Neural progenitor cell (in vitro differentiated cells): ENCODE measurements around the gene VPS16. TPM values are rescaled to one million over a fixed set of nuclear protein-coding genes. Genes with fewer than 3 reads are reported as not detected.

ENCODE experiments used
- DNase-seq: peaks from one replicate; pipeline ENCODE4 v3.0.0-alpha.2; 2016; ENCODE audit warnings: low spot score
- H2AFZ ChIP-seq: fragments of 200-600 bp; sonication (generic); replicated peaks from 2 replicates; pipeline ENCODE4 v1.6.1; 2016; ENCODE audit warnings: antibody characterized with exemption
- H3F3A ChIP-seq: fragments of 200-600 bp; sonication (generic); 2 replicates; pipeline ENCODE4 v1.6.1; 2016; ENCODE audit warnings: antibody characterized with exemption, low read depth
- H3K27ac ChIP-seq: fragments of 200-600 bp; sonication (generic); 2 replicates; pipeline ENCODE4 v1.5.1; 2016; ENCODE audit warnings: mild to moderate bottlenecking
- H3K27me3 ChIP-seq: fragments of 200-600 bp; sonication (generic); 2 replicates; pipeline ENCODE4 v1.6.1; 2016; ENCODE audit warnings: mild to moderate bottlenecking, moderate library complexity
- H3K36me3 ChIP-seq: fragments of 200-600 bp; sonication (generic); 2 replicates; pipeline ENCODE4 v1.5.1; 2016
- H3K4me1 ChIP-seq: fragments of 200-600 bp; sonication (generic); 2 replicates; pipeline ENCODE4 v1.6.1; 2016; ENCODE audit warnings: mixed run types
- H3K4me2 ChIP-seq: fragments of 200-600 bp; sonication (generic); 2 replicates; pipeline ENCODE4 v1.6.1; 2016
- H3K4me3 ChIP-seq: fragments of 200-600 bp; sonication (generic); 2 replicates; pipeline ENCODE4 v1.5.1; 2016
- H3K79me2 ChIP-seq: fragments of 200-600 bp; sonication (generic); 2 replicates; pipeline ENCODE4 v1.6.1; 2016; ENCODE audit warnings: low read depth
- H3K9ac ChIP-seq: fragments of 200-600 bp; sonication (generic); 2 replicates; pipeline ENCODE4 v1.6.1; 2016
- H3K9me3 ChIP-seq: fragments of 200-600 bp; sonication (generic); 2 replicates; pipeline ENCODE4 v1.5.1; 2016; ENCODE audit warnings: low read depth
- H4K20me1 ChIP-seq: fragments of 200-600 bp; sonication (generic); 2 replicates; pipeline ENCODE4 v1.6.1; 2016; ENCODE audit warnings: low read depth
- H3K27ac Mint-ChIP-seq: 3 replicates; pipeline ENCODE4 v1.8.0; 2021; ENCODE audit warnings: mixed read lengths
- H3K27me3 Mint-ChIP-seq: 2 replicates; pipeline ENCODE4 v1.8.0; 2022; ENCODE audit warnings: low read depth, mild to moderate bottlenecking, inconsistent platforms, moderate library complexity, mixed read lengths; ENCODE audit not compliant: insufficient read depth
- H3K36me3 Mint-ChIP-seq: 3 replicates; pipeline ENCODE4 v1.8.0; 2021; ENCODE audit warnings: mixed read lengths
- H3K4me1 Mint-ChIP-seq: 3 replicates; pipeline ENCODE4 v1.8.0; 2021; ENCODE audit warnings: mixed read lengths
- H3K4me3 Mint-ChIP-seq: 3 replicates; pipeline ENCODE4 v1.8.0; 2021; ENCODE audit warnings: mild to moderate bottlenecking, moderate library complexity, mixed read lengths
- H3K9me3 Mint-ChIP-seq: 3 replicates; pipeline ENCODE4 v1.8.0; 2020; ENCODE audit warnings: mixed read lengths
- CTCF ChIP-seq: fragments of 200-600 bp; sonication (generic); IDR thresholded peaks from 2 replicates; pipeline ENCODE4 v1.5.1; 2017; ENCODE audit warnings: antibody characterized with exemption, mild to moderate bottlenecking
- EZH2 ChIP-seq: fragments of 200-600 bp; sonication (generic); IDR thresholded peaks from 2 replicates; pipeline ENCODE4 v1.6.1; 2017; ENCODE audit warnings: antibody characterized with exemption, mild to moderate bottlenecking, moderate library complexity
- EZH2phosphoT487 ChIP-seq: fragments of 200-600 bp; sonication (generic); IDR thresholded peaks from 2 replicates; pipeline ENCODE4 v1.6.1; 2017; ENCODE audit warnings: antibody characterized with exemption
- total RNA-seq: library from RNA; depleted of rRNA; stranded (reverse); fragments of >200 nt; gene quantifications from 2 replicates; pipeline ENCODE4 v1.2.3, GENCODE V29; 2015; ENCODE audit warnings: low replicate concordance

Gene VPS16
- total RNA-seq, 1 donor from 2014 or later: 27.6 TPM

- Histone ChIP-seq H3K4me1 (no peaks in the 10 kb centered on the region), H3K27ac (no peak overlapping the region), H2AFZ (no peak overlapping the region), H4K20me1 (no peaks in the 10 kb centered on the region), H3K27me3 (peaks cover 12% of the 10 kb centered on the region), H3K36me3 (no peaks in the 10 kb centered on the region), H3K9ac (no peak overlapping the region), H3K4me3 (no peak overlapping the region), H3K9me3 (no peaks in the 10 kb centered on the region), H3K79me2 (no peaks in the 10 kb centered on the region), H3F3A (no peaks in the 10 kb centered on the region), H3K4me2 (no peak overlapping the region)
- peaks cover 4% of the 10 kb centered on the region for H3K27me3 Mint-ChIP-seq
- peaks cover 2% of the 10 kb centered on the region for H3K4me1 Mint-ChIP-seq
- H3K36me3 Mint-ChIP-seq: peaks cover 25% of the 10 kb centered on the region
- no peak for TF ChIP-seq EZH2phosphoT487
- TF ChIP-seq CTCF: no peak
- TF ChIP-seq EZH2: no peak
- DNase-seq: no peak
- no peak overlapping the region for H3K4me3 Mint-ChIP-seq
- no peaks in the 10 kb centered on the region for H3K9me3 Mint-ChIP-seq
- H3K27ac Mint-ChIP-seq: no peak overlapping the region
These were observed 6.8 kb upstream of the VPS16 start for GRCh38 chr20:2833761-2834160.

- Histone ChIP-seq H3K9me3 (no peaks in the 10 kb centered on the region), H3K27ac (no peak overlapping the region), H3F3A (no peaks in the 10 kb centered on the region), H4K20me1 (no peaks in the 10 kb centered on the region), H3K36me3 (no peaks in the 10 kb centered on the region), H2AFZ (no peak overlapping the region), H3K4me2 (no peak overlapping the region), H3K9ac (no peak overlapping the region), H3K4me1 (no peaks in the 10 kb centered on the region), H3K4me3 (no peak overlapping the region), H3K27me3 (peaks cover 4% of the 10 kb centered on the region), H3K79me2 (peaks cover 4% of the 10 kb centered on the region)
- peaks cover 28% of the 10 kb centered on the region for H3K36me3 Mint-ChIP-seq
- no peaks in the 10 kb centered on the region for H3K9me3 Mint-ChIP-seq
- H3K4me1 Mint-ChIP-seq: peaks cover 7% of the 10 kb centered on the region
- H3K4me3 Mint-ChIP-seq: no peak overlapping the region
- peaks cover 6% of the 10 kb centered on the region for H3K27me3 Mint-ChIP-seq
- no peak for TF ChIP-seq CTCF
- no peak for TF ChIP-seq EZH2
- H3K27ac Mint-ChIP-seq: no peak overlapping the region
- no peak for DNase-seq
These were observed 6.0 kb upstream of the VPS16 start for GRCh38 chr20:2834401-2835110.

GRCh38 chr20:2835331-2835796 is 5.2 kb upstream of the VPS16 start:
- no peak overlapping the region for H3K4me2 ChIP-seq
- Mint-ChIP-seq H3K27ac (no peak overlapping the region), H3K4me3 (no peak overlapping the region), H3K36me3 (peaks cover 28% of the 10 kb centered on the region), H3K4me1 (peaks cover 9% of the 10 kb centered on the region), H3K27me3 (peaks cover 6% of the 10 kb centered on the region), H3K9me3 (no peaks in the 10 kb centered on the region)
- H3F3A ChIP-seq: no peaks in the 10 kb centered on the region
- no peaks in the 10 kb centered on the region for H3K9me3 ChIP-seq
- no peaks in the 10 kb centered on the region for H3K27me3 ChIP-seq
- TF ChIP-seq CTCF (no peak), EZH2phosphoT487 (no peak), EZH2 (no peak)
- H3K79me2 ChIP-seq: peaks cover 6% of the 10 kb centered on the region
- H3K4me3 ChIP-seq: no peak overlapping the region
- DNase-seq: no peak
- H2AFZ ChIP-seq: no peak overlapping the region
- no peaks in the 10 kb centered on the region for H4K20me1 ChIP-seq
- H3K9ac ChIP-seq: no peak overlapping the region
- no peak overlapping the region for H3K27ac ChIP-seq
- H3K36me3 ChIP-seq: no peaks in the 10 kb centered on the region
- H3K4me1 ChIP-seq: no peaks in the 10 kb centered on the region
